Stimulated activated naive CD8-positive, alpha-beta T cell treated with anti-CD3 and anti-CD28 coated beads, Interleukin-15, Interleukin-2, amounts not matched to agents 100 ng/mL and 50 ng/mL, for 24 hours (primary cell): Measurements from ENCODE around the gene SDF2.
"Not testable (repeated sequence)": the region's sequence is repeated elsewhere in the genome, so short reads cannot be mapped to it uniquely, and the experiment has no call there.

Experiments
- H3K27ac Mint-ChIP-seq: one replicate; pipeline ENCODE4 v1.8.0; 2021; ENCODE audit warnings: mild to moderate bottlenecking, mixed read lengths
- H3K27me3 Mint-ChIP-seq: one replicate; pipeline ENCODE4 v1.8.0; 2021; ENCODE audit warnings: mixed read lengths
- H3K36me3 Mint-ChIP-seq: one replicate; pipeline ENCODE4 v1.8.0; 2021; ENCODE audit warnings: low read depth, mixed read lengths
- H3K4me1 Mint-ChIP-seq: one replicate; pipeline ENCODE4 v1.8.0; 2021; ENCODE audit warnings: low read depth, mixed read lengths
- H3K4me3 Mint-ChIP-seq: one replicate; pipeline ENCODE4 v1.8.0; 2021; ENCODE audit warnings: mild to moderate bottlenecking, mixed read lengths
- H3K9me3 Mint-ChIP-seq: one replicate; pipeline ENCODE4 v1.8.0; 2021; ENCODE audit warnings: mixed read lengths

The SDF2 gene

DNA sequence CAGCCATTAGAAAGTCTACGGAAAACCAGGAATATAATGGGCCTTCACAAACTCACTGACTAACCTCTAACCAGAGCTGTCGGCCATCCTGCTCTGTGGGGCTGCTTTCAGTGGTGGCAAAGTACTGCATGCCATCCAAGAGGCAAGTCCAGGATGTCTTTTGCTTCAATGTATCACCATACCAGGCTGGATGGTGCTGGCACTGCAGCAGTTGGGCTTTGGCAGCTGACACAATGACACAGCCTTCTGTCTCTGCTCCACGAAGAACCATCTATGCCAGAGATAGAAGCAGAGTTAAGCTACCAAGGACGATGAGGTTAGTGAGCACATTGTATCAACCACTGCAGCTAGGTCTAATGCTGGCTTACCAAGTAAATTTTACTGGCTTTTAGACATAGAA lies 38.0 kb downstream of the SDF2 start:
- Mint-ChIP-seq H3K4me1 (peaks cover 7% of the 10 kb centered on the region), H3K27me3 (no peaks in the 10 kb centered on the region), H3K4me3 (no peak overlapping the region), H3K9me3 (no peaks in the 10 kb centered on the region), H3K27ac (no peak overlapping the region), H3K36me3 (peaks cover 89% of the 10 kb centered on the region)

DNA sequence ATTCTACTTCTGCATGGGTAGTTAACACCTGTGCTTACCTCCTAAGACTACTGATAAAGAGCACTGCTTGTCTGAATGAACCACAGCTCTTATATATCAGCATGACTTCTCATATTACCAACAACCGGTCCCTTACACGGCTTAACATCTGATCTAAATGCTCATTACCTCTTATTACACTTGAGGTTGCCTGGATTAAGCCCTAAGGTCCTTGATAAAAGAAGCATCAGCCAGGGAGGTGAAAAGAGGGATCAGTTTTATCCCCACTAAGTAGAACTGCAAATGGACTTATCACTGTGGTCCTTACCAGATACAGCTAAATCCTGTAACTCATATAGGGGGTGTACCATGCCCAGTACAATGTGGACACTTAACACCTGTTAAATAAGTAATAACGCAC lies 39.5 kb downstream of the SDF2 start:
- Mint-ChIP-seq H3K4me3 (no peak overlapping the region), H3K4me1 (peaks cover 3% of the 10 kb centered on the region), H3K27me3 (no peaks in the 10 kb centered on the region), H3K36me3 (peaks cover 87% of the 10 kb centered on the region), H3K9me3 (no peaks in the 10 kb centered on the region), H3K27ac (no peak overlapping the region)

DNA sequence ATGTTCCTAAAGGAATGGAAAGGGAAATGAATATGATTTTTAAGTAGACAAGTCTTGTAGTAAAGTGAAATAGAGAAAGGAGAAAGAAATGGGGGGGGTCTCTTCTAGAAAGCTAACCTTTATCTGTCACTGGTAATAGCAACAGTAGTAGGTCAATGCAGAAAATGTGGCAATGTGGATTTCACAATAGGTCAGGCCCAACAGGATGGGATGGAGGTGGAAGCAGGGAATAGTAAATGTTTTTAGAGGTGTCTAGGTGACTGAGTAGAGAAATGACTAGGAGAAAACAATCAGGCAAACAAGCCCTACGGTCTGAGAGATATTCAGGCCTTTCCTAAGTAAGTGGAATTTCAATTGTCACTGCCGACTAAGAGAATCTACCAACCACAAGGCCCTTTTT lies 41.7 kb downstream of the SDF2 start:
- Mint-ChIP-seq H3K4me3 (no peak overlapping the region), H3K4me1 (no peaks in the 10 kb centered on the region), H3K27me3 (no peaks in the 10 kb centered on the region), H3K9me3 (no peaks in the 10 kb centered on the region), H3K27ac (no peak overlapping the region), H3K36me3 (peaks cover 87% of the 10 kb centered on the region)

DNA sequence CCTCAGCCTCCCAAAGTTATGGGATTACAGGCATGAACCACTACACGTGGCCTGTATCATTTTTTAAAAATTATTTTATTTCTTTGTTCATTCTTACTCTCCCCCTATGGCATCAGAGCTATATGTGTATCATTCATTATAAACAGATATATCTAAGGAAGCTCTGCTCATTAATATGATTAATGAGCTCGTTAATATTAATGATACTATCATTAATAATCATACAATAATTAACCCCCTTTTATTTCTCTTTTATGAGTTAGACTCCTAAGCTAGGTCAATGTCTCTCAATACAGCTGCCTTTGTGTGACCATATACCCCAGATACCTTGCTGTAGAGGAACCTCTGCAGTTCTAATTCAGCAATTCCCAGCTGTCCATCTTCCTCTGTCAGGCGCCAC lies 43.2 kb downstream of the SDF2 start:
- Mint-ChIP-seq H3K4me1 (no peaks in the 10 kb centered on the region), H3K27me3 (no peaks in the 10 kb centered on the region), H3K4me3 (no peak overlapping the region), H3K36me3 (peaks cover 84% of the 10 kb centered on the region), H3K27ac (no peak overlapping the region), H3K9me3 (no peaks in the 10 kb centered on the region)

DNA sequence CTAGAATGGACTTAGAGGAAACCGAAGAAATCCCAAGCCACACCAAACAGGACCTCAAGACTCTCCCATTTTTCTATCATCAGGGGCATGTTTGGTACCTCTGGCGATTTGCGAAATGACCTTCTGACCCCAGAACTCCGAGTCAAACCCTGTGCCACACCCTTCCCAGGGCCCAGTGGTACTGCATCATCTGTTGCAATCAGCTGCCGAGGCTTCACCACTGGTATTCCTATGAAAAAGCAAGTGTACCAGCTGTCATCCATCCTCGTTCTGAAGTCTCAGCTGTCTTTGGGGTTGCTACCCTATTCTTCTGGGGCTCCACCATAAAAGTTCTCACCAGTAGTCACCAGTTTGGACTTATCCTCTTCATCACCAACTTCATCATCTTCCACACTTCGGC lies 45.4 kb downstream of the SDF2 start:
- no peaks in the 10 kb centered on the region for H3K4me1 Mint-ChIP-seq
- H3K27ac Mint-ChIP-seq = peak overlapping the region; percentile 8
- H3K9me3 Mint-ChIP-seq = no peaks in the 10 kb centered on the region
- no peak overlapping the region for H3K4me3 Mint-ChIP-seq
- peaks cover 71% of the 10 kb centered on the region for H3K36me3 Mint-ChIP-seq
- H3K27me3 Mint-ChIP-seq = no peaks in the 10 kb centered on the region

DNA sequence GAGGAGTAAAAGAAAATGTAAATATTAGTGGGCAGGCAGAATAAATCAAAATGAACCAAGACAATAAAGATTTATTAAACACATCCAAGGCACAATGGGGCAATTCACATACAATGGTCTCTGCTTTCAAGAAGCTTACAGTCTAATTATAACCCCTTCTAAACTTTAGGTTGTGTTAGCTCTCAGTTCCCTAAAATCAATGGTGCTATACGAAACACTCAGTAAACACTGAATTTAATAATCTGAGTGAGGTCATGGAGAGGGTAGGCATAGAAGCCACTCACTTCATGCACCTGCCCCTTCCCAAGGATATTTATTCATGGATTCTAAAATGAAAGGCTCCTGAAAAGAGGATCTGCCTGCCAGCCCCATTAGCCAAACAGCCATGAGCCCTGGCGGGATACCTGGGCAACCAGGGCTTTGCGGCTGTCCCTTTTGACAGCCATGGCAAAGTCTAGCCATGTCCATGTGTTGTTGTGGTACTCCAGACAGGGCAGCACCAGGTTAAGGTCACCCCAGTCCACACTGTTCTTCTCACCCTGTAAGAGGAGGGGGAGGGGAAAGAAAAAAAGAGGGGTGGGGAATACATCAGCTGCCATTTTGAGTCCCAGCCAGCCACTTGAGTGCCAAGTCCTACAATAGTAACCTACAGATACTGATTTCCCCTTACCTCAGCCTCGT lies 46.3 kb downstream of the SDF2 start:
- H3K27ac Mint-ChIP-seq = no peak overlapping the region
- H3K27me3 Mint-ChIP-seq = no peaks in the 10 kb centered on the region

DNA sequence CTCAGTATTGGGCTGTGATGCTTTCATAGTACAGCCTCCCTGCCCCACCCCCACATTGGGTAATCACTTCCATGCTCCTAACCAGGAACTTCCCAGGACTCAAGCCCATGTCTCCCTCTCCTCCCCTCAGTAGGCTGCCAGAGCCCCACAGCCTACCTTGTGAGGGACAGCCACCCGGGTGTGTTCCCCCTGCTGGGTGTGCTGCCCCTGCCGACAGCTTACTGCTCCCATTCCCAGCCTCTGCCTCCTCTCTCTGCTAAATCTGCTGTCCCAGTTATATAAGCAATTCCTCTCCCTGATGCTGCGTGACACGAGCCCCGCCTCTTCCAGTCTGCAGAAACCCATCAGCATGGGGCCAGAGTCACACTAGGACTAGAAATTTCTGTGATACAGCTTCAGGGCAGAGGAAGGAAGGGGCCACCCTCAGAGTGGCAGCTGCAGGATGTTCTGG lies 47.8 kb downstream of the SDF2 start, which contains the start of gene RSKR:
Gene RSKR (minus strand): TSS at position 255 of the 451 bp plus-strand sequence. CDS start 24 bp downstream, at position 231.
- Mint-ChIP-seq H3K27me3 (no peaks in the 10 kb centered on the region), H3K4me1 (no peaks in the 10 kb centered on the region), H3K36me3 (peaks cover 64% of the 10 kb centered on the region), H3K27ac (peak within 1 kb of the TSS; percentile 18), H3K9me3 (no peaks in the 10 kb centered on the region), H3K4me3 (no peak within 1 kb of the TSS)

More for the DNA sequence above, 46.3 kb downstream of the SDF2 start:
- Mint-ChIP-seq H3K9me3 (no peaks in the 10 kb centered on the region), H3K36me3 (peaks cover 68% of the 10 kb centered on the region), H3K4me1 (no peaks in the 10 kb centered on the region), H3K4me3 (no peak overlapping the region)

DNA sequence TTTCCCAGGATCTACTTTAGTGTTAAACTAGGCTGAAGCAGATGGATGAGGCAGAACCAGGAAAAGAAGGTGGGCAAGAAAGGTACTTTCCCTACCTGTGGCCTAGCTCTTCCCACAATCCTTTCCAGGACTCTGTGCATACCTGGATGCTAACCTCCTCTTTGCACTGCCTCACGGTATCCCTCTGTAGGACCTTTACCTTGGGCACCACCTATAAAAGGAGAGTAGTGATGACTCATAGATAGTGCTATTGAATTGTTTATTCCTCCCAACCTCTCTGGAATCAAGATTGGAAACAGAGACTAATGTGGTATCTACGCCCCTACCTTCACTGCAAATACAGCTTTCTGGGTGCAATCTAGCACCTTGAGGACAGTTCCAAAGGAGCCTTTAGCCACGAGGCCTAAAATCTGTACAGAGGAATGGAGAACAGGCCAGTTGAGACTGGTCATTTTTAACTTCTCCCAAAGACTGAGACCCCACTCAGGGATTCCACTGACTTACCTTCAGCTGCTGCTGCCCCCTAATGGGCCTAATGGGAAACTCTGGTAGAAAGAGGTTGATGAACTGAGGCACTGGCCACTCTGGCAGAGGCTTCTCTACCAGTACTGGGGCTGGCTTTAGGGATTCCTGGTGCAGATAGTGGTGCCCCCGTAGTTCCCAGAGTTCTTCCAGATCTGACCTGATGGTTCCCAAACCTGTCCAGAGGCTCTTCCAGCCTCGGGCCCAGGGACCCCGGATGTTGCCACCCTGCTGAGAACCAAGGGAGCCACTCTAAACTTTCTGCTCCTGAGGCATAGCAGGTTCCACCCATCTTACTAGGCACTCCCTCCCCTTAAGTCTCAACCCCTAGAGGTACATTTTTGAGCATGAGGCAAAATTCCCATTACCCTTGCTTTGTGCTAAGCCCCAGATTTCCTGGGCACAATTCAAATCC lies 48.5 kb downstream of the SDF2 start:
- Mint-ChIP-seq H3K27me3 (no peaks in the 10 kb centered on the region), H3K4me3 (no peak overlapping the region), H3K4me1 (no peaks in the 10 kb centered on the region), H3K36me3 (peaks cover 63% of the 10 kb centered on the region), H3K27ac (peak overlapping the region; percentile 18), H3K9me3 (no peaks in the 10 kb centered on the region)

DNA sequence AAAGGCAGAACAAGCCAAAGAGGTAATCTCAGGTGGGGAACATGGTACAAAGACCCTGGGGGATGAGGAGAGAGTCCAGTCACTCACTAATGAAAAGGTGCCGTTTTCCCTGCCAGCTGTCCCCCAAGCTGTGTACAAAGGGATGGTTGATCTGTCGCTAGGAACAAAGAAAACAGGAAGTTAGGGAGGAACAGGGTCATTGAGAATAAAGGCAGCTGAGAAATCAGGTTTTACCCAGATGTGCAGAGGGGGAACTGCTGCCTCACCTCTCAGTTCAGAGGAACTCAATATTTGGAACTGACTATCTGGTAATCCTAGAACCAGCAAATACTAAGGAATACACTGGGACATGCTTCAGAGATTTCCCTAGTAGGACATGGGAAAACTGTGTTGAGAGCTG lies 49.2 kb downstream of the SDF2 start:
- no peaks in the 10 kb centered on the region for H3K27me3 Mint-ChIP-seq
- no peaks in the 10 kb centered on the region for H3K9me3 Mint-ChIP-seq
- H3K36me3 Mint-ChIP-seq = peaks cover 67% of the 10 kb centered on the region
- no peak overlapping the region for H3K4me3 Mint-ChIP-seq
- H3K27ac Mint-ChIP-seq = no peak overlapping the region
- no peaks in the 10 kb centered on the region for H3K4me1 Mint-ChIP-seq

DNA sequence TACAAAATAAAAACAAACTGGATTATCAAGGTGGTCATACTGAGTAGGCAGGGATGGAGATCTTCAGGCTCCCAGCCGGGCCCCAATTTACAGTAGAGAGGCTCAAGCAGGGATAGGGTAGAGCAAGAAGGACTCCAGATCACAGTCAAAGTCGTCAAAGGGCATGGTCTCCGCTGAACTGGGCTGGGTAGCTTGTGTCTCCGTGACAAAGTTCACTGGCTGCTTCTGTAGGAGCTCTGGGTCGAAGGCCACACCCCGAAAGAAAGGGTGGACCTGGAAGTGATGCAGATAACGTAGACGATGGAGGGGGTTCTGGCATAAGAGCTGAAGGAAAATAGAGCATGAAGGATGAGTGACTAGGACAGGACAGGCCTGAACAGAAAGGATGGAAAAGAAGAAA lies 51.3 kb downstream of the SDF2 start:
- Mint-ChIP-seq H3K4me1 (no peaks in the 10 kb centered on the region), H3K4me3 (no peak overlapping the region), H3K27me3 (no peaks in the 10 kb centered on the region), H3K27ac (no peak overlapping the region), H3K36me3 (peaks cover 57% of the 10 kb centered on the region), H3K9me3 (no peaks in the 10 kb centered on the region)

DNA sequence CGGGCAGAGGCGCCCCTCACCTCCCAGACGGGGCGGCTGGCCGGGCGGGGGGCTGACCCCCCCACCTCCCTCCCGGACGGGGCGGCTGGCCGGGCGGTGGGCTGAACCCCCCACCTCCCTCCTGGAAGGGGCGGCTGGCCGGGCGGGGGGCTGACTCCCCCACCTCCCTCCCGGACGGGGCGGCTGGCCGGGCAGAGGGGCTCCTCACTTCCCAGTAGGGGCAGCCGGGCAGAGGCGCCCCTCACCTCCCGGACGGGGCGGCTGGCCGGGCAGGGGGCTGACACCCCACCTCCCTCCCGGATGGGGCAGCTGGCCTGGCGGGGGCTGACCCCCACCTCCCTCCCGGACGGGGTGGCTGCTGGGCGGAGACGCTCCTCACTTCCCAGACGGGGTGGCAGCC lies 57.7 kb downstream of the SDF2 start:
- H3K4me3 Mint-ChIP-seq, H3K27me3 Mint-ChIP-seq, H3K9me3 Mint-ChIP-seq, H3K27ac Mint-ChIP-seq: not testable (repeated sequence)
- Mint-ChIP-seq H3K36me3 (peaks cover 22% of the 10 kb centered on the region), H3K4me1 (peaks cover 11% of the 10 kb centered on the region)

DNA sequence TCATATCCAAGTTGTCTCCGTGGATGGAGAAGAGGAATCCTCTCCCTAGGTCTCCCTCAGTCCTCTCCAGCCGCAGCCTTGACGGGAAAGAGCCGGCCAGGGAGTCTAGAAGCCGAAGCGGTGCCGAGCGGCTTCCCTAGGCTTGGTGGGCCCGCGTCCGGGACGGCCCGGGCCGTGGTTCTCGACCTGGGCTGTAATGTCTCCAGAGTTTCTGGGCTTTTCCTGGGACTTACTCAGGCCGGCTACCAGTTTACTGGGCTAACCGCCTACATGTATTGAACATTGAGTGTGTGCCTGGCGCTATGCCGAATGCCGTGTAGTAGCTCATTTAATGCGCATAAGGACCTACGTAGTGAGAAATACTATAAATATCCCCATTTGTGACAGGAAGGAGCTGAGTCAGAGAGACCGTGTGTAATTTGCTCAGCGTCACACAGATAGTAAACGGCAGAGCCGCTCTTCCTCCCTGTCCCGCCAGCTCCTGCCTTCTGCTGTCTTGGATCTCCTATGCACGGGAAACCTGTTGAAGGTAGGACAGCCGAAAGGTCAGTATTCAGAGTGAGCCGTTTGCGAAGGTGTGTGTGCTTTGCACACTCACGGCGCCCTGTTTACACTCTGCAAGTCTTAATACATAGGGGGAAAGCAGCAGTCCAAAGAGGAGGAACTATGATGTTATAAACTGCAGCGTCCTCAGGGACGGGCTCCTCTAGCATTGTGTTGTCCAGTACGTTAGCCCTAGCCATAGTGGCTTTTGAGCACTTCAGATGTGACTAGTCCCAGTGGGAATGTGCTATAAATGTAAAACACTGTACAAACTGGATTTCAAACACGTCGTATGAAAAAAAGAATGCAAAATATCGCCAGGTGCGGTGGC lies 62.2 kb downstream of the SDF2 start:
- no peaks in the 10 kb centered on the region for H3K9me3 Mint-ChIP-seq
- peaks cover 26% of the 10 kb centered on the region for H3K4me1 Mint-ChIP-seq
- peak overlapping the region; percentile 91 for H3K4me3 Mint-ChIP-seq
- H3K36me3 Mint-ChIP-seq = peaks cover 12% of the 10 kb centered on the region
- no peaks in the 10 kb centered on the region for H3K27me3 Mint-ChIP-seq
- peak overlapping the region; percentile 93 for H3K27ac Mint-ChIP-seq

DNA sequence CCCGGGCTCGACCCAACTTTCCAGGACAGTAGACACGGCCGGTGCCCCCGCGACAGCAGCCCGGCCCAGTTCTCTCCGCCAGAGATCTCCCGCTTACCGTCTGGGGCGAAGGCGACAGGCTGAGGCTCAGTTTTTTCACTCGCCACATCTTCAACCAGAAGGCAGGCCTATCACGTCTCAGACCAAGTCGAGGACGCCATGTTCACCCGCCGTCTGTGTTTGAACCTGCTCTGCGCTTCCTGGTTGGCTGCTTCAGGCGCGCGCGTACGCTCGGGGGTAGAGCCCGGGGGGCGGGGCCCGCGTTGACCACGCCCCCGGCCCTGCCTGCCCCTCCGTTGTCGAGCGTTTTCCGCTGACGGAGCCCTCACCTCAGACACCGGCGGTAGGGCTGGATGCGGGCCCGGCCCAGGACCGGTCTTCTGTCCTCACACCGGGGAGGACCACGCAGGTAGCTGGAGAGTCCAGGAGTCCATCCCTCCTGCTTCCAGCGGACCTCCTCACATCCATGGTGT lies 62.9 kb downstream of the SDF2 start, which contains the start of gene SPAG5:
Gene SPAG5 (minus strand): TSS at position 227 of the 512 bp plus-strand sequence. CDS start 79 bp downstream, at position 148.
- H3K36me3 Mint-ChIP-seq = peaks cover 12% of the 10 kb centered on the region
- H3K4me1 Mint-ChIP-seq = peaks cover 26% of the 10 kb centered on the region
- H3K27me3 Mint-ChIP-seq = no peaks in the 10 kb centered on the region
- no peaks in the 10 kb centered on the region for H3K9me3 Mint-ChIP-seq
- peak within 1 kb of the TSS; percentile 91 for H3K4me3 Mint-ChIP-seq
- peak within 1 kb of the TSS; percentile 93 for H3K27ac Mint-ChIP-seq

DNA sequence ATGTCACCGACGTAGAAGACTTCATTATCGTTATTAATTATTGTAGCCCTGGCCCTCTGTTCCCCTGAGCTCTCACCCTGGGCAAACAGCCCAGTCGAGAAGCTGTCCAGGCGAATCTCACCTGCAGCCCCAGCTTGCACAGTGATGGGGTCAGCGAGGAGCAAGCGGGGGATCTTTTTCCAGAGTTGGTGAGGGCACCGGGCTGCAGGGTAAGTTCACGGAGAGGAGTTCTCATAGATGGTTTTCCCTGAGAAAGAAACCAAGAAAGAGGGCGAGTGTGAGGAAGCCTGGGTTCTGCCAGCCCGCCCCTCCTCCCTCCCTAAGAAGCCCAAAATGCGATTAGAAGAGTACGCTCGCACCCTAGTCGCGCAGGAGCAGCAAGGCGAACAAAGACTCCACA lies 63.3 kb downstream of the SDF2 start:
- H3K9me3 Mint-ChIP-seq = no peaks in the 10 kb centered on the region
- H3K27ac Mint-ChIP-seq = peak overlapping the region; percentile 93
- H3K27me3 Mint-ChIP-seq = no peaks in the 10 kb centered on the region
- H3K4me1 Mint-ChIP-seq = peaks cover 26% of the 10 kb centered on the region
- peaks cover 13% of the 10 kb centered on the region for H3K36me3 Mint-ChIP-seq
- peak overlapping the region; percentile 91 for H3K4me3 Mint-ChIP-seq
